Smooth muscle cell (in vitro differentiated cells): Measurements from ENCODE around the gene TARBP2. TPM values are rescaled to one million over a fixed set of nuclear protein-coding genes. Genes with fewer than 3 reads are reported as not detected.

Source experiments
- DNase-seq: peaks from one replicate; lab custom pipeline; 2025; ENCODE audit not compliant: unreplicated experiment; lab: John Stamatoyannopoulos, UW
- H2AFZ ChIP-seq: fragments of 200-600 bp; sonication (generic); 2 replicates; pipeline ENCODE4 v1.6.0; 2016; ENCODE audit warnings: antibody characterized with exemption, low read depth, mild to moderate bottlenecking
- H3F3A ChIP-seq: fragments of 200-600 bp; sonication (generic); 2 replicates; pipeline ENCODE4 v1.6.0; 2017; ENCODE audit warnings: antibody characterized with exemption, low read depth
- H3K27ac ChIP-seq: fragments of 200-600 bp; sonication (generic); 2 replicates; pipeline ENCODE4 v1.5.1; 2016; ENCODE audit warnings: low read depth, mild to moderate bottlenecking
- H3K27me3 ChIP-seq: fragments of 200-600 bp; sonication (generic); 2 replicates; pipeline ENCODE4 v1.6.1; 2016; ENCODE audit warnings: low read depth, mild to moderate bottlenecking
- H3K36me3 ChIP-seq: fragments of 200-600 bp; sonication (generic); 2 replicates; pipeline ENCODE4 v1.5.1; 2016; ENCODE audit warnings: low read depth
- H3K4me1 ChIP-seq: fragments of 200-600 bp; sonication (generic); 2 replicates; pipeline ENCODE4 v1.5.1; 2016; ENCODE audit warnings: low read depth
- H3K4me2 ChIP-seq: fragments of 200-600 bp; sonication (generic); 2 replicates; pipeline ENCODE4 v1.6.0; 2016; ENCODE audit warnings: mild to moderate bottlenecking
- H3K4me3 ChIP-seq: fragments of 200-600 bp; sonication (generic); 2 replicates; pipeline ENCODE4 v1.5.1; 2016; ENCODE audit warnings: mild to moderate bottlenecking
- H3K79me2 ChIP-seq: fragments of 200-600 bp; sonication (generic); 2 replicates; pipeline ENCODE4 v1.6.0; 2016; ENCODE audit warnings: low read depth, mild to moderate bottlenecking
- H3K9ac ChIP-seq: fragments of 200-600 bp; sonication (generic); 2 replicates; pipeline ENCODE4 v1.6.0; 2016; ENCODE audit warnings: low read depth
- H3K9me3 ChIP-seq: fragments of 200-600 bp; sonication (generic); replicated peaks from 2 replicates; pipeline ENCODE4 v1.5.1; 2016; ENCODE audit warnings: low read depth
- H4K20me1 ChIP-seq: fragments of 200-600 bp; sonication (generic); 2 replicates; pipeline ENCODE4 v1.6.0; 2016; ENCODE audit warnings: low read depth
- CTCF ChIP-seq: fragments of 200-600 bp; sonication (generic); IDR thresholded peaks from 2 replicates; pipeline ENCODE4 v1.5.1; 2017; ENCODE audit warnings: borderline replicate concordance, mild to moderate bottlenecking, antibody characterized with exemption; ENCODE audit not compliant: insufficient read depth, poor library complexity, severe bottlenecking
- WGBS: methylation state at CpG from one replicate; pipeline ENCODE4 v1.1.7; 2016; ENCODE audit warnings: low lambda C conversion rate; 5-methylcytosine and 5-hydroxymethylcytosine counted together
- polyA plus RNA-seq: library from polyadenylated mRNA; unstranded; fragments of >200 nt; fragmentation: Nextera tagmentation; extraction: Ambion mirVana; gene quantifications from 2 replicates; pipeline ENCODE4 v1.2.1, GENCODE V29; 2016
- total RNA-seq: library from RNA; depleted of rRNA; stranded (reverse); fragments of >200 nt; gene quantifications from 2 replicates; pipeline ENCODE4 v1.2.3, GENCODE V29; 2014

Gene TARBP2
- total and polyA plus RNA-seq, 2 experiments from 2014 or later = 31.8 to 47.5 TPM

GRCh38 chr12:53485955-53486735, 14.9 kb upstream of the TARBP2 start:
- H4K20me1 ChIP-seq = peaks cover 84% of the 10 kb centered on the region
- no peak for DNase-seq
- peaks cover 5% of the 10 kb centered on the region for H3K79me2 ChIP-seq
- no peak overlapping the region for H3K27ac ChIP-seq
- no peaks in the 10 kb centered on the region for H3K36me3 ChIP-seq
- H3K4me3 ChIP-seq = no peak overlapping the region
- H3F3A ChIP-seq = peaks cover 24% of the 10 kb centered on the region
- 97% methylated on average over 10 of the region's 10 CpGs for WGBS
- H3K9me3 ChIP-seq = no peaks in the 10 kb centered on the region
- H3K9ac ChIP-seq = no peak overlapping the region
- H3K4me2 ChIP-seq = no peak overlapping the region
- H3K27me3 ChIP-seq = no peaks in the 10 kb centered on the region
- no peak overlapping the region for H2AFZ ChIP-seq
- H3K4me1 ChIP-seq = no peaks in the 10 kb centered on the region
- TF ChIP-seq CTCF = no peak

- Histone ChIP-seq H3K4me1 (peaks cover 4% of the 10 kb centered on the region), H3K27me3 (no peaks in the 10 kb centered on the region), H3K9ac (no peak overlapping the region), H4K20me1 (peaks cover 77% of the 10 kb centered on the region), H3K4me3 (no peak overlapping the region), H3K9me3 (no peaks in the 10 kb centered on the region), H3K27ac (no peak overlapping the region), H2AFZ (no peak overlapping the region), H3K4me2 (no peak overlapping the region), H3K79me2 (peaks cover 5% of the 10 kb centered on the region), H3K36me3 (no peaks in the 10 kb centered on the region), H3F3A (peaks cover 23% of the 10 kb centered on the region)
- no peak for TF ChIP-seq CTCF
- no peak for DNase-seq
- WGBS = 90% methylated on average over 17 of the region's 17 CpGs
Measured at GRCh38 chr12:53486736-53487487, 14.2 kb upstream of the TARBP2 start.

GRCh38 chr12:53489242-53489864, 11.7 kb upstream of the TARBP2 start:
- H2AFZ ChIP-seq = no peak overlapping the region
- H3F3A ChIP-seq = peaks cover 17% of the 10 kb centered on the region
- 87% methylated on average over 5 of the region's 5 CpGs for WGBS
- no peak overlapping the region for H3K27ac ChIP-seq
- no peaks in the 10 kb centered on the region for H3K36me3 ChIP-seq
- H3K9me3 ChIP-seq = no peaks in the 10 kb centered on the region
- no peak for DNase-seq
- peaks cover 18% of the 10 kb centered on the region for H3K4me1 ChIP-seq
- peaks cover 7% of the 10 kb centered on the region for H3K79me2 ChIP-seq
- H3K4me3 ChIP-seq = no peak overlapping the region
- H4K20me1 ChIP-seq = peaks cover 52% of the 10 kb centered on the region
- H3K4me2 ChIP-seq = no peak overlapping the region
- H3K27me3 ChIP-seq = no peaks in the 10 kb centered on the region
- no peak for TF ChIP-seq CTCF
- H3K9ac ChIP-seq = no peak overlapping the region
